A673 (cell line): Measurements from ENCODE around the gene P2RX6. TPM values are rescaled to one million over a fixed set of nuclear protein-coding genes. Genes with fewer than 3 reads are reported as not detected.

ENCODE experiments used
- BruUV-seq: library from RNA; stranded (reverse); fragments of 400-500 nt; replicated peaks from 2 replicates; lab custom pipeline; 2021; lab: Mats Ljungman, UMichigan
- CTCF ChIA-PET: fragments of 300-600 bp; sonication (Branson Sonifier 250); formaldehyde crosslinking; loops from one replicate; lab custom pipeline; 2022; ENCODE audit warnings: antibody characterized with exemption; lab: Charles Lee
- POLR2A ChIA-PET: fragments of 300-600 bp; sonication (Branson Sonifier 250); formaldehyde crosslinking; loops from one replicate; lab custom pipeline; 2022; ENCODE audit warnings: antibody characterized with exemption; ENCODE audit not compliant: low non-redundant PET; lab: Charles Lee
- DNase-seq: peaks from one replicate; pipeline ENCODE4 v3.0.0-alpha.2; 2015; ENCODE audit warnings: low spot score
- H3K27ac ChIP-seq: fragments of 200-600 bp; sonication (generic); 2 replicates; pipeline ENCODE4 v1.5.1; 2016; ENCODE audit warnings: mixed run types, low read depth, mild to moderate bottlenecking, mixed read lengths, antibody characterized with exemption, low read length; ENCODE audit not compliant: poor library complexity, severe bottlenecking
- H3K27me3 ChIP-seq: fragments of 200-600 bp; sonication (generic); replicated peaks from 2 replicates; pipeline ENCODE4 v1.6.1; 2017; ENCODE audit warnings: mixed run types, low read depth, mild to moderate bottlenecking, mixed read lengths, antibody characterized with exemption, low read length; ENCODE audit not compliant: insufficient read depth, poor library complexity
- H3K36me3 ChIP-seq: fragments of 200-600 bp; sonication (generic); 2 replicates; pipeline ENCODE4 v1.6.1; 2016; ENCODE audit warnings: mixed run types, mild to moderate bottlenecking, mixed read lengths, antibody characterized with exemption, low read length; ENCODE audit not compliant: insufficient read depth, poor library complexity, severe bottlenecking
- H3K4me1 ChIP-seq: fragments of 200-600 bp; sonication (generic); 2 replicates; pipeline ENCODE4 v1.6.1; 2017; ENCODE audit warnings: mixed run types, mild to moderate bottlenecking, mixed read lengths, antibody characterized with exemption, low read length; ENCODE audit not compliant: insufficient read depth, poor library complexity, severe bottlenecking
- H3K4me3 ChIP-seq: fragments of 200-600 bp; sonication (generic); 2 replicates; pipeline ENCODE4 v1.5.1; 2016; ENCODE audit warnings: low read depth, mixed run types, mild to moderate bottlenecking, mixed read lengths, low read length; ENCODE audit not compliant: poor library complexity, severe bottlenecking
- H3K9me3 ChIP-seq: fragments of 200-600 bp; sonication (generic); 2 replicates; pipeline ENCODE4 v1.6.1; 2016; ENCODE audit warnings: mixed run types, low read depth, mild to moderate bottlenecking, mixed read lengths, antibody characterized with exemption, low read length; ENCODE audit not compliant: poor library complexity, severe bottlenecking
- EZH2 ChIP-seq: fragments of 200-600 bp; sonication (generic); IDR thresholded peaks from 2 replicates; pipeline ENCODE4 v1.6.1; 2017; ENCODE audit warnings: borderline replicate concordance, low read depth, mild to moderate bottlenecking, mixed read lengths, antibody characterized with exemption, low read length; ENCODE audit not compliant: poor library complexity, severe bottlenecking
- intact Hi-C: fragments of 100-400 bp; cut with micrococcal nuclease; formaldehyde crosslinking; loops from one replicate; pipeline ENCODE4 v1.10.0; 2022; ENCODE audit not compliant: unreplicated experiment
- microRNA-seq: library from miRNA; unstranded; fragments of <30 nt; microRNA quantifications from one replicate; pipeline ENCODE4 v1.2.0, GENCODE V29; 2021
- total RNA-seq: library from RNA; stranded (reverse); gene quantifications from 2 replicates; pipeline ENCODE4 v1.2.3, GENCODE V29; 2021
- TF ChIP-seq, protein P1 (sequence below): fragments of 300-800, 200-600 bp; sonication (generic); conservative IDR thresholded peaks from 2 replicates; pipeline ENCODE4 v1.5.1; 2017; ENCODE audit warnings: low read depth, mild to moderate bottlenecking, antibody characterized with exemption, low read length, moderate library complexity, mixed read lengths

P2RX6 gene
- total RNA-seq, 1 experiment from 2014 or later = 0.43 TPM

DNA sequence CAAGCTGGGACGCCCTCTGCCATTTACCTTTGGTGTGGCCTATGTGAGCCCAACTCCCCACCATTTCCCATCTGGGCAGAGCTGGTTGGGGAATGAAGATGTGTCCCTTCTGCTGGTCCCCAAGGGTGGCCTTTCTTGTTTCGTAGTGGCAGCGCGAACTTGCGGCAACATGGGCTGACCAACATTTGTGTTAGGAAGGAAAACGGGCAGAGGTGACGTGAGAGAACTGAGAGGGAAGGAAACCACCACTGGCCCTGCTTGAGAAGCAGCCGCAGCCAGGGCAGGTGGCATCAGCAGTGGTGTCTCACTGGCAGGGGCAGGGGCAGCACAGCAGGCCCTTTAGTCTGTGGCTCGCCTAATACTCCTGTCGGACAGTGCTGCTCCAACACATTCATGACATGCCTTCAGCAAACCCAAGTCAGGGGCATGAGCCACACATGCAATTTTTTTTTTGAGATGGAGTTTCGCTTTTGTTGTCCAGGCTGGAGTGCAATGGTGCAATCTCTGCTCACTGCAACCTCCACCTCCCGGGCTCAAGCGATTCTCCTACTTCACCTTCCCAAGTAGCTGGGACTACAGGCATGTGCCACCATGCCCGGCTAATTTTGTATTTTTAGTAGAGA lies 60.7 kb downstream of the P2RX6 start:
- no peak for DNase-seq
- no TSS peak for BruUV-seq
- CTCF ChIA-PET = interaction anchor here (0.7 kb wide), 1 partner anchor 862 kb away, joined by 3 read pairs; no protein-coding TSS in a partner anchor

DNA sequence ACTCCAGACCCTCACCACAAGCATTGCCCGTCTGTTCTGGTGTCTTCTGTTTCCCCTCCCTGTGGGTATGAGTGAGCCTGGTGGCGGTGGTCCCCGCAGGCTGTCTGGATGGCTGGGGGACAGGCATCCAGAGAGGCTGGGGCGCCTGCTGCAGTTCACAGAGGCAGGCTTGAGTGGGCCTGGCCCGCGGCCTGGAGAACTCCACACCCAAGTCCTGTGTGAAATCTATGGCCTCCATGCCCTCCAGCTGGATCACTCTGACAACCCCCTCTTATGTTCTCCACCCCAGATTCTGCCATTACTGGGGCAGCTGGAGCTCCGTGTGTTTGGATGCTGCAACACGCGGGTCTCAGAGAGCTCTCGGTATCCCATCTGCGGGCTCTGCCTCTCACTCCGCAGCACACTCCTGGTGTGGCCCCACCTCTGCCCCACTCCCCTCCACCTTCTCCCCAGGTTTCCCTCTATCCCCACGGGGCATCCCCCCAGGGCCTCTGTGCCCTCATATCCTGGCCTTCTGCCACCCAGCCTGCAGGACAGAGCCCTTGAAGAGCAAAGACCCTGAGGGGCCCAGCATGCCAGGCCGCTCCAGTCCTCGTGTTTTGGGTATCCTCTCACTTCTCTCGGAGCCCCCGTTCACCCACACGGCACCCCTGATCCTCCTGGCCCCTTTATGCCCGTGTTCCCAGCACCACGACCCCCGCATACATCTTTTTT lies 62.1 kb downstream of the P2RX6 start:
- ChIA-PET CTCF (no interaction called here), POLR2A (no interaction called here)
- no peak overlapping the region for H3K4me3 ChIP-seq
- no peak overlapping the region for H3K27ac ChIP-seq
- BruUV-seq = no TSS peak
- H3K9me3 ChIP-seq = no peaks in the 10 kb centered on the region
- intact Hi-C loops = no loop called here
- no peaks in the 10 kb centered on the region for H3K36me3 ChIP-seq
- no peaks in the 10 kb centered on the region for H3K4me1 ChIP-seq
- no peaks in the 10 kb centered on the region for H3K27me3 ChIP-seq
- TF ChIP-seq, protein P1, sequence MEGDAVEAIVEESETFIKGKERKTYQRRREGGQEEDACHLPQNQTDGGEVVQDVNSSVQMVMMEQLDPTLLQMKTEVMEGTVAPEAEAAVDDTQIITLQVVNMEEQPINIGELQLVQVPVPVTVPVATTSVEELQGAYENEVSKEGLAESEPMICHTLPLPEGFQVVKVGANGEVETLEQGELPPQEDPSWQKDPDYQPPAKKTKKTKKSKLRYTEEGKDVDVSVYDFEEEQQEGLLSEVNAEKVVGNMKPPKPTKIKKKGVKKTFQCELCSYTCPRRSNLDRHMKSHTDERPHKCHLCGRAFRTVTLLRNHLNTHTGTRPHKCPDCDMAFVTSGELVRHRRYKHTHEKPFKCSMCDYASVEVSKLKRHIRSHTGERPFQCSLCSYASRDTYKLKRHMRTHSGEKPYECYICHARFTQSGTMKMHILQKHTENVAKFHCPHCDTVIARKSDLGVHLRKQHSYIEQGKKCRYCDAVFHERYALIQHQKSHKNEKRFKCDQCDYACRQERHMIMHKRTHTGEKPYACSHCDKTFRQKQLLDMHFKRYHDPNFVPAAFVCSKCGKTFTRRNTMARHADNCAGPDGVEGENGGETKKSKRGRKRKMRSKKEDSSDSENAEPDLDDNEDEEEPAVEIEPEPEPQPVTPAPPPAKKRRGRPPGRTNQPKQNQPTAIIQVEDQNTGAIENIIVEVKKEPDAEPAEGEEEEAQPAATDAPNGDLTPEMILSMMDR = no peak
- no peak for TF ChIP-seq EZH2
- DNase-seq = no peak

More for the DNA sequence above, 60.7 kb downstream of the P2RX6 start:
- Histone ChIP-seq H3K4me1 (no peaks in the 10 kb centered on the region), H3K27ac (no peak overlapping the region), H3K27me3 (no peaks in the 10 kb centered on the region), H3K36me3 (no peaks in the 10 kb centered on the region), H3K4me3 (no peak overlapping the region), H3K9me3 (no peaks in the 10 kb centered on the region)
- POLR2A ChIA-PET = no interaction called here
- TF ChIP-seq EZH2 = no peak
- TF ChIP-seq, protein P1 = no peak
- intact Hi-C loops = no loop called here

Small RNA genes within 50 kb of the gene (microRNA-seq; reads per million reads assigned to microRNA genes)
- not detected for gene MIR649

Other genes starting within 250 kb of the P2RX6 start
- gene SERPIND1, start 241.1 kb upstream of the P2RX6 start, total RNA-seq = 0.15 and 0.19 TPM in 2 replicates
- 71.6 and 74.9 TPM in 2 replicates for gene PI4KA, start 156.4 kb upstream of the P2RX6 start, total RNA-seq
- gene SNAP29, start 156.2 kb upstream of the P2RX6 start, total RNA-seq = 34.0 and 35.3 TPM in 2 replicates
- gene CRKL, start 97.8 kb upstream of the P2RX6 start, total RNA-seq = 79.0 and 82.5 TPM in 2 replicates
- 0.48 TPM in 1 of 2 replicates, not detected in the other for gene AIFM3, start 47.9 kb upstream of the P2RX6 start, total RNA-seq
- 54.3 and 64.3 TPM in 2 replicates for gene LZTR1, start 32.9 kb upstream of the P2RX6 start, total RNA-seq
- gene THAP7, start 13.0 kb upstream of the P2RX6 start, total RNA-seq = 38.5 TPM in 2 replicates
- gene SLC7A4, start 17.4 kb downstream of the P2RX6 start, total RNA-seq = not detected in 2 replicates
- not detected in 2 replicates for gene LRRC74B, start 30.8 kb downstream of the P2RX6 start, total RNA-seq